NCI-H2171 treated with DMSO at 0.1 percent for 48 hours (cell line): Measurements from ENCODE around the gene IGSF21.

Source experiments
- DNase-seq: peaks from one replicate; lab custom pipeline; 2025; lab: John Stamatoyannopoulos, UW

IGSF21 gene

GRCh38 chr1:18217398-18218043, 109.9 kb downstream of the IGSF21 start:
- DNase-seq = peak; percentile 18

- peak; percentile 43 for DNase-seq
Measured at GRCh38 chr1:18229625-18230024, 122.0 kb downstream of the IGSF21 start.

- no peak for DNase-seq
Measured at GRCh38 chr1:18230321-18230720, 122.7 kb downstream of the IGSF21 start.

GRCh38 chr1:18230840-18231239, 123.2 kb downstream of the IGSF21 start:
- DNase-seq = no peak

GRCh38 chr1:18232052-18232451, 124.5 kb downstream of the IGSF21 start:
- no peak for DNase-seq

- DNase-seq = no peak
Measured at GRCh38 chr1:18233176-18233864, 125.7 kb downstream of the IGSF21 start.

- peak; percentile 75 for DNase-seq
Measured at GRCh38 chr1:18234790-18235242, 127.2 kb downstream of the IGSF21 start.

- peak; percentile 71 for DNase-seq
Measured at GRCh38 chr1:18237371-18237770, 129.8 kb downstream of the IGSF21 start.

GRCh38 chr1:18238190-18238589, 130.6 kb downstream of the IGSF21 start:
- DNase-seq = no peak

- no peak for DNase-seq
Measured at GRCh38 chr1:18239671-18240070, 132.1 kb downstream of the IGSF21 start.

GRCh38 chr1:18240906-18241305, 133.3 kb downstream of the IGSF21 start:
- DNase-seq = no peak

- peak; percentile 26 for DNase-seq
Measured at GRCh38 chr1:18241891-18242290, 134.3 kb downstream of the IGSF21 start.

- DNase-seq = peak; percentile 14
Measured at GRCh38 chr1:18243503-18244175, 136.0 kb downstream of the IGSF21 start.

- no peak for DNase-seq
Measured at GRCh38 chr1:18244762-18245161, 137.2 kb downstream of the IGSF21 start.

- no peak for DNase-seq
Measured at GRCh38 chr1:18245647-18246046, 138.0 kb downstream of the IGSF21 start.

GRCh38 chr1:18246543-18246942, 138.9 kb downstream of the IGSF21 start:
- DNase-seq = no peak

- DNase-seq = no peak
Measured at GRCh38 chr1:18247151-18247550, 139.6 kb downstream of the IGSF21 start.

GRCh38 chr1:18249631-18250030, 142.0 kb downstream of the IGSF21 start:
- no peak for DNase-seq

GRCh38 chr1:18253093-18253492, 145.5 kb downstream of the IGSF21 start:
- DNase-seq = peak; percentile 84

- no peak for DNase-seq
Measured at GRCh38 chr1:18256282-18257235, 149.0 kb downstream of the IGSF21 start.

GRCh38 chr1:18257778-18258177, 150.2 kb downstream of the IGSF21 start:
- DNase-seq = no peak

GRCh38 chr1:18261891-18262290, 154.3 kb downstream of the IGSF21 start:
- DNase-seq = no peak
